Upper lobe of left lung (tissue), 4 donors: ENCODE measurements around the gene CDRT15L2.
"Not testable (repeated sequence)": the region's sequence is repeated elsewhere in the genome, so short reads cannot be mapped to it uniquely, and the experiment has no call there.

Source experiments
- EP300 ChIP-seq, 4 donors: sonication (generic); formaldehyde crosslinking; IDR thresholded peaks; one replicate each; pipeline ENCODE4 v1.5.1; 2017; ENCODE audit warnings: antibody characterized with exemption in 4 of 4, control low read depth in 2 of 4
- POLR2AphosphoS5 ChIP-seq, 2 donors: sonication (generic); formaldehyde crosslinking; IDR thresholded peaks; one replicate each; pipeline ENCODE4 v1.5.1; 2017; ENCODE audit warnings: antibody characterized with exemption in 2 of 2
- TF ChIP-seq, protein P1 (sequence below), 6 experiments: fragments of 450-650 bp in 4 of 6; fragments of 200-600 bp in 2 of 6; sonication (generic) in 2 of 6; IDR thresholded peaks; one replicate each; pipeline ENCODE4 v1.5.1; 2016 to 2019; ENCODE audit warnings: antibody characterized with exemption in 6 of 6

DNA sequence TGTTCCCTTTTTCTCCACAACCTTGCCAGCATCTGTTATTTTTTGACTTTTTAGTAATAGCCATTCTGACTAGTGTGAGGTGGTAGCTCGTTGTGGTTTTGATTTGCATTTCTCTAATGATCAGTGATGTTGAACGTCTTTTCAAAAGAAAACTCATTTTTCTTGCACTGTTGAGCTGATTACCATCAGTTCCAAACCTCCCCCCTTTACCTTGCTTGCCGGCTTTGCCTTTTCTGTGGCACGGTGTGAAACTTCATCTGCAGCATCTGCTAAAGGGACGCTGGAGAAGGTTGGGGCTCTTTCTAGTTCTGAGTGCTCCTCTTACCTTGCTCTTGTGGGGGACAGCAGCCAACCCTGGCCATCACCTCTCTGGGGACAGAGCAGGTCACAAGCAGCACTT is 39.1 kb upstream of the CDRT15L2 start:
- not testable (repeated sequence) for TF ChIP-seq EP300, POLR2AphosphoS5 (IDR thresholded peaks at IDR 0.05)
- TF ChIP-seq, protein P1, sequence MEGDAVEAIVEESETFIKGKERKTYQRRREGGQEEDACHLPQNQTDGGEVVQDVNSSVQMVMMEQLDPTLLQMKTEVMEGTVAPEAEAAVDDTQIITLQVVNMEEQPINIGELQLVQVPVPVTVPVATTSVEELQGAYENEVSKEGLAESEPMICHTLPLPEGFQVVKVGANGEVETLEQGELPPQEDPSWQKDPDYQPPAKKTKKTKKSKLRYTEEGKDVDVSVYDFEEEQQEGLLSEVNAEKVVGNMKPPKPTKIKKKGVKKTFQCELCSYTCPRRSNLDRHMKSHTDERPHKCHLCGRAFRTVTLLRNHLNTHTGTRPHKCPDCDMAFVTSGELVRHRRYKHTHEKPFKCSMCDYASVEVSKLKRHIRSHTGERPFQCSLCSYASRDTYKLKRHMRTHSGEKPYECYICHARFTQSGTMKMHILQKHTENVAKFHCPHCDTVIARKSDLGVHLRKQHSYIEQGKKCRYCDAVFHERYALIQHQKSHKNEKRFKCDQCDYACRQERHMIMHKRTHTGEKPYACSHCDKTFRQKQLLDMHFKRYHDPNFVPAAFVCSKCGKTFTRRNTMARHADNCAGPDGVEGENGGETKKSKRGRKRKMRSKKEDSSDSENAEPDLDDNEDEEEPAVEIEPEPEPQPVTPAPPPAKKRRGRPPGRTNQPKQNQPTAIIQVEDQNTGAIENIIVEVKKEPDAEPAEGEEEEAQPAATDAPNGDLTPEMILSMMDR (IDR thresholded peaks at IDR 0.05), result not testable (repeated sequence)
